ENCODE data around the gene RNF207.

- TF ChIP-seq CTCF (conservative IDR thresholded peaks at IDR 0.05; ENCODE audit: low read depth, low read length) = no peak
- TF ChIP-seq EZH2 (IDR thresholded peaks at IDR 0.05; ENCODE audit: low read length, unreplicated experiment) = no peak
Observed at GRCh38 chr1:6220236-6220635, 14.3 kb downstream of the RNF207 start.

Data from PC-3 (cell line).